Measurements from ENCODE around the gene KIR3DL1. TPM values are rescaled to one million over a fixed set of nuclear protein-coding genes. Genes with fewer than 3 reads are reported as not detected.

KIR3DL1 gene
- total and polyA plus RNA-seq, 2 donors (not counting 1 experiment from before 2014, with no cell fraction given): not detected

- H2AFZ ChIP-seq (ENCODE audit: low read length): no peak overlapping the region
- H3K27ac ChIP-seq (ENCODE audit: insufficient read depth, low read length): no peak overlapping the region
- no peak overlapping the region for H3K9ac ChIP-seq (ENCODE audit: insufficient read depth, low read length)
- no peak overlapping the region for H3K4me3 ChIP-seq (replicated peaks in 1 of 4; ENCODE audit: control extremely low read depth in 1 of 4, insufficient read depth in 1 of 4, low read depth in 3 of 4, low read length in 4 of 4)
- H3K4me2 ChIP-seq (ENCODE audit: extremely low read depth, insufficient read depth, low read length): no peak overlapping the region
- H4K20me1 ChIP-seq (ENCODE audit: control insufficient read depth, extremely low read depth, insufficient read depth, low read length): no peaks in the 10 kb centered on the region
- no peaks in the 10 kb centered on the region for H3K36me3 ChIP-seq (ENCODE audit: control insufficient read depth, insufficient read depth, low read length)
- no peaks in the 10 kb centered on the region for H3K27me3 ChIP-seq (ENCODE audit: control insufficient read depth, insufficient read depth, low read length)
- TF ChIP-seq EZH2 (IDR thresholded peaks at IDR 0.05; ENCODE audit: low read length, missing control alignments): no peak
- TF ChIP-seq, protein P1, sequence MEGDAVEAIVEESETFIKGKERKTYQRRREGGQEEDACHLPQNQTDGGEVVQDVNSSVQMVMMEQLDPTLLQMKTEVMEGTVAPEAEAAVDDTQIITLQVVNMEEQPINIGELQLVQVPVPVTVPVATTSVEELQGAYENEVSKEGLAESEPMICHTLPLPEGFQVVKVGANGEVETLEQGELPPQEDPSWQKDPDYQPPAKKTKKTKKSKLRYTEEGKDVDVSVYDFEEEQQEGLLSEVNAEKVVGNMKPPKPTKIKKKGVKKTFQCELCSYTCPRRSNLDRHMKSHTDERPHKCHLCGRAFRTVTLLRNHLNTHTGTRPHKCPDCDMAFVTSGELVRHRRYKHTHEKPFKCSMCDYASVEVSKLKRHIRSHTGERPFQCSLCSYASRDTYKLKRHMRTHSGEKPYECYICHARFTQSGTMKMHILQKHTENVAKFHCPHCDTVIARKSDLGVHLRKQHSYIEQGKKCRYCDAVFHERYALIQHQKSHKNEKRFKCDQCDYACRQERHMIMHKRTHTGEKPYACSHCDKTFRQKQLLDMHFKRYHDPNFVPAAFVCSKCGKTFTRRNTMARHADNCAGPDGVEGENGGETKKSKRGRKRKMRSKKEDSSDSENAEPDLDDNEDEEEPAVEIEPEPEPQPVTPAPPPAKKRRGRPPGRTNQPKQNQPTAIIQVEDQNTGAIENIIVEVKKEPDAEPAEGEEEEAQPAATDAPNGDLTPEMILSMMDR (conservative IDR thresholded peaks at IDR 0.05 in 1 of 2, IDR thresholded peaks at IDR 0.05 in 1 of 2; ENCODE audit: low read depth in 1 of 2, low read length in 2 of 2): no peak
- H3K9me3 ChIP-seq (ENCODE audit: control insufficient read depth, insufficient read depth, low read depth, low read length): no peaks in the 10 kb centered on the region
- H3K4me1 ChIP-seq (ENCODE audit: control insufficient read depth, extremely low read depth, insufficient read depth, low read length): no peaks in the 10 kb centered on the region
- no peak for DNase-seq (ENCODE audit: low read depth in 2 of 2)
- no peaks in the 10 kb centered on the region for H3K79me2 ChIP-seq (ENCODE audit: control insufficient read depth, insufficient read depth, low read length)
These were observed 55.4 kb downstream of the KIR3DL1 start for GRCh38 chr19:54871696-54872095.

GRCh38 chr19:54873990-54874389 lies 57.7 kb downstream of the KIR3DL1 start, which contains the start of gene FCAR:
TSS of gene FCAR (plus strand) at chr19:54874235. CDS start at chr19:54874290, 55 bp downstream.
- no peaks in the 10 kb centered on the region for H3K36me3 ChIP-seq (ENCODE audit: control insufficient read depth, insufficient read depth, low read length)

GRCh38 chr19:54875506-54875905 lies 59.2 kb downstream of the KIR3DL1 start:
- Histone ChIP-seq H3K79me2 (ENCODE audit: control insufficient read depth, insufficient read depth, low read length) (no peaks in the 10 kb centered on the region), H3K36me3 (ENCODE audit: control insufficient read depth, insufficient read depth, low read length) (no peaks in the 10 kb centered on the region), H4K20me1 (ENCODE audit: control insufficient read depth, extremely low read depth, insufficient read depth, low read length) (no peaks in the 10 kb centered on the region), H3K27me3 (ENCODE audit: control insufficient read depth, insufficient read depth, low read length) (no peaks in the 10 kb centered on the region), H3K9ac (ENCODE audit: insufficient read depth, low read length) (no peak overlapping the region), H2AFZ (ENCODE audit: low read length) (no peak overlapping the region), H3K4me3 (replicated peaks in 1 of 4; ENCODE audit: control extremely low read depth in 1 of 4, insufficient read depth in 1 of 4, low read depth in 3 of 4, low read length in 4 of 4) (no peak overlapping the region), H3K4me2 (ENCODE audit: extremely low read depth, insufficient read depth, low read length) (no peak overlapping the region), H3K9me3 (ENCODE audit: control insufficient read depth, insufficient read depth, low read depth, low read length) (no peaks in the 10 kb centered on the region), H3K4me1 (ENCODE audit: control insufficient read depth, extremely low read depth, insufficient read depth, low read length) (no peaks in the 10 kb centered on the region), H3K27ac (ENCODE audit: insufficient read depth, low read length) (no peak overlapping the region)
- DNase-seq (ENCODE audit: low read depth in 2 of 2): no peak
- TF ChIP-seq EZH2 (IDR thresholded peaks at IDR 0.05; ENCODE audit: low read length, missing control alignments): no peak
- TF ChIP-seq, protein P1 (conservative IDR thresholded peaks at IDR 0.05 in 1 of 2, IDR thresholded peaks at IDR 0.05 in 1 of 2; ENCODE audit: low read depth in 1 of 2, low read length in 2 of 2): no peak

More at GRCh38 chr19:54873990-54874389, 57.7 kb downstream of the KIR3DL1 start, which contains the start of gene FCAR:
- Histone ChIP-seq H3K9me3 (ENCODE audit: control insufficient read depth, insufficient read depth, low read depth, low read length) (no peaks in the 10 kb centered on the region), H3K4me2 (ENCODE audit: extremely low read depth, insufficient read depth, low read length) (no peak within 1 kb of the TSS), H2AFZ (ENCODE audit: low read length) (no peak within 1 kb of the TSS), H3K27me3 (ENCODE audit: control insufficient read depth, insufficient read depth, low read length) (no peaks in the 10 kb centered on the region), H3K79me2 (ENCODE audit: control insufficient read depth, insufficient read depth, low read length) (no peaks in the 10 kb centered on the region), H3K4me3 (replicated peaks in 1 of 4; ENCODE audit: control extremely low read depth in 1 of 4, insufficient read depth in 1 of 4, low read depth in 3 of 4, low read length in 4 of 4) (no peak within 1 kb of the TSS), H3K4me1 (ENCODE audit: control insufficient read depth, extremely low read depth, insufficient read depth, low read length) (no peaks in the 10 kb centered on the region), H3K9ac (ENCODE audit: insufficient read depth, low read length) (no peak within 1 kb of the TSS), H3K27ac (ENCODE audit: insufficient read depth, low read length) (no peak within 1 kb of the TSS), H4K20me1 (ENCODE audit: control insufficient read depth, extremely low read depth, insufficient read depth, low read length) (no peaks in the 10 kb centered on the region)
- TF ChIP-seq EZH2 (IDR thresholded peaks at IDR 0.05; ENCODE audit: low read length, missing control alignments): no peak
- TF ChIP-seq, protein P1 (conservative IDR thresholded peaks at IDR 0.05 in 1 of 2, IDR thresholded peaks at IDR 0.05 in 1 of 2; ENCODE audit: low read depth in 1 of 2, low read length in 2 of 2): no peak
- DNase-seq (ENCODE audit: low read depth in 2 of 2): no peak

All from fibroblast of lung (primary cell).